Measurements from ENCODE around the gene BCAS3. TPM values are rescaled to one million over a fixed set of nuclear protein-coding genes. Genes with fewer than 3 reads are reported as not detected.
A peak's percentile ranks its signal among the peaks of the same experiment; 100 is the strongest.

BCAS3 gene
- total RNA-seq, 1 donor from 2014 or later, result 75.9 TPM

DNA sequence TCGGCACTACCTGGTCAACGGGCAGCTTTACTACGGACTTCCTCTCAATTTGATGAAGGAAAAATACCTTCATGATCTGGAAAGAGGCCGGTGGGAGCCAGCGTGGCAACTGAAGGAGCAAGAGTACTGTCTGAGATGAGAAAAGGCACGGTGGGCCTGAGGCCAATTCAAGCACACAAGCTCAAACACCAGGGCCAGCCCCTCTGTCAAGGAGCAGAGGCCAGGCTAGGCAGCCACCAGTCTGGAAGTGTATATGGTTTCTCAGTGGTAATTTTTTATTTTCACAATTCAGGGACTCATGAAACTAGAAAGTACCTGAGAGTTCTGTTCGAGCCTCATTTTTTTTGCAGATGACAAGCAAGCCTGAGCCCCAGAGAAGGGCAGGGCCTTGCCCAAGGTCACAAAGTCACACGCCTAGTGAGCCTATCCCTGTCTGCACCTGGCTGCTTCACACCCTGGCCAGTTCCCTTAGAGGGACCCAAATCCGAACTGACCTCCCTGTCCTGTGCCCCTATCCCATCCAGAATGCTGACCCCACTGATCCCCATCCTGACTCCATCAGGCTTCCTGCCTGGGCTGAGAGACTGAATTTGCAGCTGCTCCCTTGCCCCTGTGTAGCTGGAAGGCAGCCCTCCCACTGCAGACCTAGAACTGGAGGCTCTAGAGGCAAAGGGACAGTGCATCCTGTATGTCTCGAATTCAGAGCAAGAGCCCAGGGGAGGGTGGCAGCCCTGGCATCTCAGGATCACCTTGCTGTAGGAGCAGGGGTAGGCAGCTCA lies 717.2 kb downstream of the BCAS3 start:
- intact Hi-C loops (cut with DNase I), result loop anchor here (5.0 kb wide), 4 partner anchors 83 to 673 kb away; no protein-coding TSS in a partner anchor

DNA sequence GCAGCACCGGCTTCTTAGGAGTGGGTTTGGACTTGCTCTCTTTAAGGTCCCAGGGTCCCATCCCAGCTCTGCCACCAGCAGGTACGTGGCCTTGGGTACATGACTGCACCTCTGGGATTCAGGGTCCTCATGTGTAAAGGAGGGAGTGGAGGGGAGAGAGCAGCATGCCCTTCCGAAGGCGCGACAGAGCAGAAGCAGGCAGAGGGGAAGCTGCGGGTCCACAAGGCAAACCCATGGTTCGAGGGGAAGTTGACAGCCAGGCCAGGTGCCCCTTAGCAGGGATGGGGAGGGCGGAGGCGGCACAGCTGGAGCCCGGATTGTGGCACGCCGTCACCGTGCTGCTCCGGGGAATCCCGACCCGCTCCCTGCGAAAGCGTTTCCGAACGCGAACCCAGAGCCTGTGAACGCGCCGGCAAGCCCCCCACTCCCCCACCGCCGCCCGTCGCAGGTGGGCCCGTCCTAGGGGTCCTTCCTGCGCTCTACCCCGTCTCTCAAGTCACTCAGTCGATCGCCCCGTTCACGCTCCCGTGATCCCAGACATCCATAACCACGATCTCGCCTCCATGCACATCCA lies 717.8 kb downstream of the BCAS3 start:
- H3K4me1 ChIP-seq, result no peaks in the 10 kb centered on the region
- H3K27me3 ChIP-seq, result peaks cover 4% of the 10 kb centered on the region
- peak overlapping the region in 1 of 2 donors; percentile 83 for H3K4me3 ChIP-seq
- peak overlapping the region; percentile 92 to 94 for H3K27ac ChIP-seq
- intact Hi-C loops (cut with DNase I), result loop anchor here (5.0 kb wide), 1 partner anchor 83 kb away; no protein-coding TSS in a partner anchor
- H3K36me3 ChIP-seq, result no peaks in the 10 kb centered on the region
- no peaks in the 10 kb centered on the region for H3K9me3 ChIP-seq
- TF ChIP-seq, protein P1, sequence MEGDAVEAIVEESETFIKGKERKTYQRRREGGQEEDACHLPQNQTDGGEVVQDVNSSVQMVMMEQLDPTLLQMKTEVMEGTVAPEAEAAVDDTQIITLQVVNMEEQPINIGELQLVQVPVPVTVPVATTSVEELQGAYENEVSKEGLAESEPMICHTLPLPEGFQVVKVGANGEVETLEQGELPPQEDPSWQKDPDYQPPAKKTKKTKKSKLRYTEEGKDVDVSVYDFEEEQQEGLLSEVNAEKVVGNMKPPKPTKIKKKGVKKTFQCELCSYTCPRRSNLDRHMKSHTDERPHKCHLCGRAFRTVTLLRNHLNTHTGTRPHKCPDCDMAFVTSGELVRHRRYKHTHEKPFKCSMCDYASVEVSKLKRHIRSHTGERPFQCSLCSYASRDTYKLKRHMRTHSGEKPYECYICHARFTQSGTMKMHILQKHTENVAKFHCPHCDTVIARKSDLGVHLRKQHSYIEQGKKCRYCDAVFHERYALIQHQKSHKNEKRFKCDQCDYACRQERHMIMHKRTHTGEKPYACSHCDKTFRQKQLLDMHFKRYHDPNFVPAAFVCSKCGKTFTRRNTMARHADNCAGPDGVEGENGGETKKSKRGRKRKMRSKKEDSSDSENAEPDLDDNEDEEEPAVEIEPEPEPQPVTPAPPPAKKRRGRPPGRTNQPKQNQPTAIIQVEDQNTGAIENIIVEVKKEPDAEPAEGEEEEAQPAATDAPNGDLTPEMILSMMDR (IDR thresholded peaks at IDR 0.05), result no peak
- DNase-seq (ENCODE audit: low spot score in 2 of 2), result no peak

More for the DNA sequence above, 717.2 kb downstream of the BCAS3 start:
- no peaks in the 10 kb centered on the region for H3K36me3 ChIP-seq
- peaks cover 4% of the 10 kb centered on the region for H3K27me3 ChIP-seq
- no peak for DNase-seq (ENCODE audit: low spot score in 2 of 2)
- peak overlapping the region; percentile 92 to 94 for H3K27ac ChIP-seq
- peaks cover 0 to 3% of the 10 kb centered on the region in 2 donors for H3K4me1 ChIP-seq
- no peaks in the 10 kb centered on the region for H3K9me3 ChIP-seq
- TF ChIP-seq, protein P1 (IDR thresholded peaks at IDR 0.05), result no peak
- no peak overlapping the region for H3K4me3 ChIP-seq

DNA sequence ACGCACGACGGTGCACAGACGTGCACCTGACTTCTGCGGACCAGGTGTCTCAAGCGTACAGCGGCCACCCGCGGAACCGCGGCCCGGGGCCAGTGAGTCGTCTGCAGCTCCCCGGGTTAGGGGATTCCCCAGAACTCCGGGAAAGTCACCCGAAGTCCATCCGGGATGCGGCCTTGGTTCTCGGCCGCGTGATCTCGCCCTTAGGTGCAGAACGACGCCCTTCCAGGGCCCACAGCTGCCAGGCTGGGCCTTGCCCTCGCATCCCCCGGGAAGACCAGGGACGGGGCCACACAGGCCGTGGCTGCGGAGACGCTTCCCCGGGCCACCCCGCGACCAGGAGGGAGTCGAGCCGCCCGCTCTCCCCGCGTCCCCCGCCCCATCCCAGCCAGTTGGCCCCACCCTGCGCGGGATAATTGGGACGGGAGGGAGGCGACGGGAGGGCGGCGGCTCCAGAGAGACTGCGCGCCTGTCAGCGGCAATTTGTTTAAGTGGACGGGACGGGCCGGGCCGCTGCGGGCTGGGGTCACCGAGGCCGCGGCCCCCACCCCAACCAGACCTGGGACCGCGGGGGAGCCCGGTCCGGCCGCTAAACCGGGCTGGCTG lies 718.4 kb downstream of the BCAS3 start:
- Histone ChIP-seq H3K36me3 (no peaks in the 10 kb centered on the region), H3K4me1 (peaks cover 0 to under 1% of the 10 kb centered on the region in 2 donors), H3K27ac (peak overlapping the region; percentile 92 to 94), H3K9me3 (no peaks in the 10 kb centered on the region), H3K27me3 (peaks cover 4% of the 10 kb centered on the region), H3K4me3 (peak overlapping the region; percentile 64 to 83)
- TF ChIP-seq, protein P1 (IDR thresholded peaks at IDR 0.05), result no peak
- DNase-seq (ENCODE audit: low spot score in 2 of 2), result no peak
- intact Hi-C loops (cut with DNase I), result loop anchor here (5.0 kb wide), 1 partner anchor 84 kb away; no protein-coding TSS in a partner anchor

DNA sequence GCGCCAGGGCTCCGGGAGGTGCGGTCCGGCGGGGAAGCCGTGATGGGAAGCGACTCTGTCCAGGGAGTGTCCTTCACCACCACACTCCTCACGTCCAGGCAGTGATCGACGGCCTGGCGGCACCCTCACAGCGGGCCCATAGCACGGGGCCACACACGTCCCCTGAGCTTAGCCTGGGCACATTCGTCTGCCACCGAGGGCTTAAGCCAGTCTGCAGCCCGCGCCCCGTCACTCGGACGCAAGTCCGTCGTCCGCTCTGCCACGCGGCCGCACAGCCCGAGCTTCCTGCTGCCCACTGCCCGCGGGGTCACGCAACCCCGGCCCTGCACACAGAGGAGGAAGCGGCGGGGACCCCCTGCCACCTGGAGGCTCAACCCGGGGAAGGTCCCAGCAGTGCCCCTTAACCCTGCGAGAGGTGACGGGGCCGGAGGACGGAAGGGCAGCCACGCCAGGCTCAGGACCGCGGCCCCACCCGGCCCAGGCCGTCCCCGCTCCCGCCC lies 719.0 kb downstream of the BCAS3 start:
- H3K4me3 ChIP-seq, result peak overlapping the region; percentile 64 to 83
- TF ChIP-seq, protein P1 (IDR thresholded peaks at IDR 0.05), result no peak
- intact Hi-C loops (cut with DNase I), result loop anchor here (5.0 kb wide), 1 partner anchor 84 kb away; no protein-coding TSS in a partner anchor
- H3K4me1 ChIP-seq, result peaks cover 0 to 6% of the 10 kb centered on the region in 2 donors
- peak overlapping the region; percentile 92 to 94 for H3K27ac ChIP-seq
- no peak for DNase-seq (ENCODE audit: low spot score in 2 of 2)
- no peaks in the 10 kb centered on the region for H3K36me3 ChIP-seq
- H3K27me3 ChIP-seq, result peaks cover 4% of the 10 kb centered on the region
- no peaks in the 10 kb centered on the region for H3K9me3 ChIP-seq

DNA sequence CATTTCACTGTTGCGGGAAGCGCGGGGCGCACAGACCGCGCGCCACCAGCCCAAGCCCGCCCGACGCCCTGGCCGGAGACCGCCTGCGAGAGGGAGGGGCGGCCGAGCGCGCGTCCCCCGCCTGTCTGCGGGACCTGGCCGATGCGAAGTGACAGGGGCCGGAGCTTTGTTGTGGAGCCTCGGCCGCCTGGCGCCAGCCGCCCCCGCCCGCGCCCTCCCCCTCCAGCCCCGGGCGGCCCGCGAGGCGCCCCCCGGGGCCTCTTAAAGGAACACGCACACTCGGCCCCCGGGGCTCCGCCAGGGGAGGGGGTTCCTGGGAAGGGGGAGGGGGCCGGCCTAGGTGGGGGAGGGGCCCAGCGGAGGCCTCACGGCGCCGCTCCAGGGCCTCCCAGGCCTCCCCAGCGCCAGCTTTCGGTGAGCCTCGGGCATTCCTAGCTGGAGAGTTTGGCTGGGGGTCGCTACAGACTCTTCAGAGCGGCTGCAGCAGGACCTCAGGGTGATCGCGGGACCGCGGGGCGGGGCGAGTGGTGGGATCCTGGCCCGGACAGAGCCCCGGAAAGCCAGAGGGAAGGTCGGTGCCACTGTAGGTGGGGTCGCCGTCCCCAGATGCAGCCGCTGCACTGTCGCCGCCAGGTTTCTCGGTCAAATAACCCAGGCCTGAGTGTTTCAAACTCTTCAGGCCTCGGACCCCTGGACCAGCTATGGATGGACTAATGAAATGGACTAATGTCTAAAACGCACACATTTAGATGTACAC lies 719.6 kb downstream of the BCAS3 start:
- Histone ChIP-seq H3K9me3 (no peaks in the 10 kb centered on the region), H3K4me1 (peaks cover 0 to 7% of the 10 kb centered on the region in 2 donors), H3K27ac (peak overlapping the region; percentile 92 to 94), H3K36me3 (no peaks in the 10 kb centered on the region), H3K27me3 (peaks cover 4% of the 10 kb centered on the region), H3K4me3 (peak overlapping the region; percentile 64 to 83)
- DNase-seq (ENCODE audit: low spot score in 2 of 2), result no peak
- intact Hi-C loops (cut with DNase I), result loop anchor here (5.0 kb wide), 1 partner anchor 85 kb away; no protein-coding TSS in a partner anchor
- TF ChIP-seq, protein P1 (IDR thresholded peaks at IDR 0.05), result no peak
